HepG2 (cell line): ENCODE data around the gene ARSB. TPM values are rescaled to one million over a fixed set of nuclear protein-coding genes. Genes with fewer than 3 reads are reported as not detected.
A peak's percentile ranks its signal among the peaks of the same experiment; 100 is the strongest.

Experiments used
- AKNA ChIP-seq: sonication (generic); formaldehyde crosslinking; IDR thresholded peaks from 2 replicates; pipeline ENCODE4 v1.4.0; 2020; ENCODE audit warnings: missing genetic modification reagents, borderline replicate concordance
- ARNT ChIP-seq: fragments of 450-650 bp; IDR thresholded peaks from 2 replicates; pipeline ENCODE4 v1.6.1; 2017
- E2F1 ChIP-seq: sonication (generic); formaldehyde crosslinking; IDR thresholded peaks from 2 replicates; pipeline ENCODE4 v1.5.0; 2020; ENCODE audit warnings: missing genetic modification reagents
- EZH2 ChIP-seq: conservative IDR thresholded peaks from 2 replicates; pipeline ENCODE4 v1.6.1; 2012; ENCODE audit warnings: mild to moderate bottlenecking, low read depth, low read length, moderate library complexity
- KLF15 ChIP-seq: sonication (generic); formaldehyde crosslinking; IDR thresholded peaks from 2 replicates; pipeline ENCODE4 v1.8.1; 2023; ENCODE audit warnings: borderline replicate concordance, mild to moderate bottlenecking, inconsistent platforms, missing genetic modification reagents, mixed read lengths
- NBN ChIP-seq: fragments of 450-650 bp; conservative IDR thresholded peaks from 2 replicates; pipeline ENCODE4 v1.6.1; 2017
- NFAT5 ChIP-seq: sonication (generic); formaldehyde crosslinking; IDR thresholded peaks from 2 replicates; pipeline ENCODE4 v1.4.0; 2020; ENCODE audit warnings: missing genetic modification reagents
- NR2F6 ChIP-seq, 2 experiments: IDR thresholded peaks; 2 replicates each; pipeline ENCODE4 v1.6.1; 2016; ENCODE audit warnings: antibody characterized with exemption in 1 of 2, mild to moderate bottlenecking in 1 of 2
- RXRA ChIP-seq: sonication (generic); formaldehyde crosslinking; IDR thresholded peaks from 2 replicates; pipeline ENCODE4 v1.5.1; 2020; ENCODE audit warnings: missing genetic modification reagents
- SMARCE1 ChIP-seq: fragments of 450-650 bp; IDR thresholded peaks from 2 replicates; pipeline ENCODE4 v1.6.1; 2017; ENCODE audit warnings: borderline replicate concordance
- SRSF9 ChIP-seq: fragments of 200-400 bp; formaldehyde crosslinking; IDR thresholded peaks from 2 replicates; pipeline ENCODE4 v1.6.1; 2018; ENCODE audit warnings: borderline replicate concordance, mild to moderate bottlenecking, low read depth, low read length; ENCODE audit not compliant: insufficient read depth, poor library complexity, severe bottlenecking
- SSRP1 ChIP-seq: IDR thresholded peaks from 2 replicates; pipeline ENCODE4 v1.6.1; 2016; ENCODE audit warnings: control low read depth
- TCF7 ChIP-seq: sonication (generic); IDR thresholded peaks from 2 replicates; pipeline ENCODE4 v1.6.1; 2016; ENCODE audit warnings: antibody characterized with exemption, low read depth
- ZFP91 ChIP-seq: sonication (generic); formaldehyde crosslinking; IDR thresholded peaks from 2 replicates; pipeline ENCODE4 v1.9.0; 2022; ENCODE audit warnings: missing genetic modification reagents, mild to moderate bottlenecking, borderline replicate concordance
- ZNF317 ChIP-seq: sonication (generic); formaldehyde crosslinking; IDR thresholded peaks from 2 replicates; pipeline ENCODE4 v1.5.0; 2020; ENCODE audit warnings: mild to moderate bottlenecking, missing genetic modification reagents
- ZNF713 ChIP-seq: sonication (generic); formaldehyde crosslinking; IDR thresholded peaks from 2 replicates; pipeline ENCODE4 v1.4.0; 2020; ENCODE audit warnings: mild to moderate bottlenecking, missing genetic modification reagents
- ZNF781 ChIP-seq: sonication (generic); formaldehyde crosslinking; IDR thresholded peaks from 2 replicates; pipeline ENCODE4 v1.5.1; 2020; ENCODE audit warnings: borderline replicate concordance, mild to moderate bottlenecking, missing genetic modification reagents; ENCODE audit errors: not compliant biosample characterization
- polyA plus RNA-seq, 8 experiments: library from polyadenylated mRNA; depleted of rRNA in 3 of 8; stranded (reverse) in 7 of 8; unstranded in 1 of 8; fragments of >200 nt; fragmentation: Illumina TruSeq in 4 of 8; extraction: Trizol in 4 of 8; gene quantifications; 2 replicates each; pipeline versions ENCODE4 v1.2.1 to v1.2.3, GENCODE V29; 2011 to 2016; ENCODE audit warnings: low read depth in 4 of 8, missing spikeins in 1 of 8, mixed read lengths in 1 of 8; ENCODE audit not compliant: insufficient read depth in 1 of 8
- total RNA-seq, 5 experiments: library from RNA; depleted of rRNA; stranded (reverse); fragments of >200 nt; fragmentation: Illumina TruSeq; extraction: Trizol; gene quantifications; 2 replicates each; pipeline ENCODE4 v1.2.3, GENCODE V29; 2016; ENCODE audit warnings: low read depth in 1 of 5

The ARSB gene
- total and polyA plus RNA-seq, 2 of the 13 experiments (the other 11 are each of a cell fraction or from before 2014, with no cell fraction given): 52.6 to 66.4 TPM

GRCh38 chr5:78979117-78979742, 5.9 kb downstream of the ARSB start (continued):
- TF ChIP-seq ZNF781 (CRISPR knock-in tag): no peak
- TF ChIP-seq EZH2: no peak
- TF ChIP-seq AKNA (CRISPR knock-in tag): no peak
- 0 out of 2 replicates have a peak, but pooled peaks have one; percentile 35 for TF ChIP-seq TCF7
- no peak for TF ChIP-seq SRSF9
- TF ChIP-seq KLF15 (CRISPR knock-in tag): no peak
- no peak for TF ChIP-seq ARNT
- no peak for TF ChIP-seq ZNF317 (CRISPR knock-in tag)
- no peak for TF ChIP-seq NBN
- no peak for TF ChIP-seq NR2F6 (IDR thresholded peaks at IDR 0.05)
- TF ChIP-seq NR2F6 (CRISPR knock-in tag; IDR thresholded peaks at IDR 0.05): no peak
- no peak for TF ChIP-seq ZFP91 (CRISPR knock-in tag)
- no peak for TF ChIP-seq SMARCE1
- TF ChIP-seq NFAT5 (CRISPR knock-in tag): no peak
- TF ChIP-seq RXRA (CRISPR knock-in tag): no peak; the same call in 1 of the 2 replicates
- TF ChIP-seq SSRP1: no peak
- TF ChIP-seq E2F1 (CRISPR knock-in tag): no peak
- no peak for TF ChIP-seq ZNF713 (CRISPR knock-in tag)
